SHP77 treated with DMSO at 0.1 percent for 48 hours (cell line): ENCODE data around the gene HDAC5.
"Not testable (repeated sequence)": the region's sequence is repeated elsewhere in the genome, so short reads cannot be mapped to it uniquely, and the experiment has no call there.

Experiments used
- DNase-seq: peaks from one replicate; lab custom pipeline; 2025; lab: John Stamatoyannopoulos, UW

The HDAC5 gene

DNA sequence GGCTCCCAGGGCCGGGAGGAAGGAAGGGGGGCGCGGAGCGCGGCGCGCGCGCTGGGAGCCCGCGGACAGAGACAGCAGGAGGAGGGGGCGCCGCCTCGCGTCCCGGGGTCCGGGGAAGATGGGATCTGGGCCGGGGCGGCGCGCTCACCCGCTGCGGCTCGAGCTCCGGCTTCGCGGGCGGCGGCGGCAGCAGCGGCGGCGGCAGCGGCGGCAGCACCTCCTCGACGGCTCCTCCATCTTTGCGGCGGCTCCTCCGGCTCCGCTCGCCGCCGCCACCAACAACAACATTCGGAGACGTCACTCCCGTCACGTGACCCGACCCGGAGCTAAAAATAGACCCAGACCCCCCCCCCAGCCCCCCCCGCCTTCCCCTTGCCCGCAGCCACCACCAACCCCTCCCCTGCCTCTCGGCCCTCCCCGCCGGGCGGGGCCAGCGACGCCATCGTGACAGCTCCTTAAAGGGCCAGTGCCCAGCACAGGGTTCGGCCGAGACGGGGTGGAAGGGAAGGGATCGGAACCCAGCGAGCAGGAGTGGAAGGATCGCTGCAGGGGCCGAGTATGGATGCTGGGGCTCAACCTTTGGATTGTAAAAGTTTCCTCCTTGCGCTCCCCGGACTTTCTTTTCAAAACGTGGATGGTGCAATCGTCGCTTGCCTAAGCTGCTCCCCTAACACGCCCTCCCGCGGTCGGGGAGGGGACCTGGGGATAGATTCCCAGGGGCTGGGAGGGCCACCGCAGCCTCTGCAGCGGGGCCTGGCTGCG, at the start of gene HDAC5:
TSS of gene HDAC5 (minus strand) at position 286 of the 762 bp plus-strand sequence. CDS start 6,126 bp downstream, outside the sequence.
- peak; percentile 85 for DNase-seq

GRCh38 chr17:44171931-44172455, 48.6 kb upstream of the HDAC5 start:
- DNase-seq = no peak

DNA sequence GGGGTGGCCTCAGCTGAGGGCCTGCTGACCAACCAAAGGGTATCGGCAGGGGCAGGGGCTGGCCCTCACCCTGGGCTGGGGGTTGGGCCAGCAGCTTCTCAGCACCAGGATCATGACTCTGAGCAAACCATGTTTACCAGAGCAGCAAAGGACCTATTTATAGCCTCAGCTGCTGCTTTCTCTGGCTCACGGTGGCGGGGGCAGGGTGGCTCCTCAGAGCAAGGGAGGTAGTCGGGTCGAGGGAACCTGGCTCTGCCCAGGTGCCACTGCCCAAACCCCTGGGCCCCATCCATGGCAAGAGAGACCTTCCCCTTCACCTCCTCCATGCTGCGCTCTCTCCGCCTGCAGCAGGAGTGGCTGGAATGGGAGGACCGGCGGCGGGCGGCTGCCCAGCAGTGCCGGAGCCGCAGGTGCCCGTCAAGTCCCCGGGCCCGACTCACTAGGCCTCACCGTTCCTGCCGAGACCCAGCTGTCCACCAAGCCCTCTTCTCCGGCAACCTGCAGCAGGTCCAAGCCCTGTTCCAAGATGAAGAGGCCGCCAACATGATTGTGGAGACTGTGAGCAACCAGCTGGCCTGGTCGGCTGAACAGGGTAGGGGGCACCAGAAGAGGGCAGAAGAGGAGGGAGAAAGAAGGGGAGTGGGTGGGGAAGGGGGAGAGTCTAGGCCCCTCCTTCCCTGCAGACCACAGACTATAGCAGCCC, 47.2 kb upstream of the HDAC5 start, which contains the start of gene ASB16:
TSS of gene ASB16 (plus strand) at position 206 of the 703 bp plus-strand sequence. CDS start at position 292, 86 bp downstream.
- peak; percentile 75 for DNase-seq

DNA sequence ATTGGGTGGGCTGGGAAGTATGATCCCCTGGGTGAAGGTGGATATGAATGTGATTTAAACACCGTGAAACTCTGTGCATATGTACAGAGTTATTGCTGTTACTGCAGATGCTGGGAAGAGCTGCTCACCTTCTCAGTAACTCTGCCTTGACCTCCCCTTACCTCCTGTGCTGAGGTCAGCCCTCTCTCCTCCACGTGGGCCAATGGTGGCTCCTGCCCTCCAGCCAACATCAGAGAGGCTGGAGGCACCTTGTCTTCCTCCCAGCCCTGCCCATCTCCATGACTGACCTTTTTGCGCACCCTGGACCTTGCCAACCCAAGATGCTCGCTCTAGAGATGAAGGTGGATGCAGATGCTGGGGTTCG, 46.7 kb upstream of the HDAC5 start:
- DNase-seq = no peak

- no peak for DNase-seq
Measured at GRCh38 chr17:44167181-44167861, 43.9 kb upstream of the HDAC5 start.

DNA sequence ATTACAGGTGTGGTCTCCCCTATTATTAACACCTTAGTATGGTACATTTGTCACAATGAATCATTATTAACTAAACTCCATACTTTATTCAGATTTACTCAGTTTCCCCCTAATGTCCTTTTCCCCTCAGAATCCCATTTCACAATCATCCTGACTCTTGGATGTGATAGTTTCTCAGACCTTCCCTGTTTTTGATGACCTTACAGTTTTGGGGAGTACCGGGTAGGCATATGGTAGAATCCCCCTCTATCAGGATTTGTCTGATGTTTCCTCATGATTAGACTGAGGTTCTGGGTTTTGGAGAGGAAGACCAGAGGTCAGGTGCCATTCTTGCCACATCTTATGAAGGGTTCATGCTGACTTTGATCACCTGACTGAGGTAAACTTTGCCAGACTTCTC, 41.0 kb upstream of the HDAC5 start:
- DNase-seq = no peak

DNA sequence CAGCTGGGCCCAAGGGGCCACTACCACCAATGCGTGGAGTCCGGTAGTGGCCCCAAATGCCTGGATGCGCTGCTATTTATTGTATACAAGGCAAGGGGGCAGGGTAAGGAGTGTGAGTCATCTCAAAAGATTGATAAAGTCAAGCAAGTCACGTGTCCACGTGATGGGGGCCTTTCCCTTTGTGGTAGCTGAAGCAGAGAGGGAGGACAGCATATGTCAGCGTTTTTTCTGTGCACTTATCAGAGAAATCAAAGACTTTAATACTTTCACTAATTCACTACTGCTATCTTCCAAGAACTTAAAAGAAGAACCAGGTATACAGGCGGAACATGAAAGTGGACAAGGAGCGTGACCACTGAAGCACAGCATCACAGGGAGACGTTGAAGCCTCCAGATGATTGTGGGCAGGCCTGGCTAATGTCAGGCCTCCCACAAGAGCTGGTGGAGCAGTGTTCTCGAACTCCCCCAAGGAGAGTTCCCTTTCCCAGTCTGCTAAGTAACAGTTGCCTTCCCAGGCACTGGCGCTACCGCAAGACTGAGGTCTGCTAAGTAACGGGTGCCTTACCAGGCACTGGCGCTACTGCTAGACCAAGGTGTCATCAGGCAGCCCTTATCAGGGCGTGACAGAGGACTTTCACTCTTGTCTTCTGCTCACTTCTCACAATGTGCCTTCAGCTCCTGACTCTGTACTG, 36.2 kb upstream of the HDAC5 start:
- no peak for DNase-seq

DNA sequence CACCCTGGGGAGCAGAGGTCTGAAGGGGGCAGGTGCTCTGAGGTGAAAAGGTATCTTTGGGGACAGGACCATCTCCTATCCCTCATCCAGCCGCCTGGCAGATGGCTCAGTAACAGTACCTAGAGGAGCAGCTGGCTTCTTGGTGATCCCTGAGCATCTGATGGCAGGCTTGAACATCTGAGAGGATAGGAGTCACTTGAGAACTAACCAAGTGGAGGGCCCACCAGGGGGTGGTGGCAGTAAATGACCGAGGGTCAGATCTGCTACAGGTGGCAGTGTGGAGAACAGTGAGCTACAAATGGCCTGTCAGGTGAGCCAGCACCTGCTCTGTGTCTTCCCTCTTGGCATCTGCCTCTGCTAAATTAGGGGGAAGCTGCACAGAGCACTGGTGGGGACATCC, 32.0 kb upstream of the HDAC5 start:
- no peak for DNase-seq

- DNase-seq = no peak
Measured at GRCh38 chr17:44152875-44153274, 29.4 kb upstream of the HDAC5 start.

GRCh38 chr17:44149750-44150329, 26.4 kb upstream of the HDAC5 start:
- DNase-seq = no peak

DNA sequence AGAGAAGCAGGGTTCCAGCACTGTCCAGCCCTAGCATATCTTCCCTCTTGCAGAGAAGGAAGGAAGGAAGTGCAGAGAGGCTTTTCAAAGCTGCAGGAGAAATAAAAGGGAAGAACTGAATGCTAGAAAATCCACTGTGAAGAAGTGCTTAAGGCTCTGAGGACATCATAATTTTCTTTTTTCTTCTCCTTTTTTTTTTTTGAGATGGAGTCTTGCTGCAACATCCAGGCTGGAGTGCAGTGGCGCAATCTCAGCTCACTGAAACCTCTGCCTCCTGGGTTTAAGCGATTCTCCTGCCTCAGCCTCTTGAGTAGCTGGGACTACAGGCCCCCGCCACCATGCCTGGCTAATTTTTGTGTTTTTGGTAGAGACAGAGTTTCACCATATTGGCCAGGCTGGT, 25.6 kb upstream of the HDAC5 start:
- DNase-seq = not testable (repeated sequence)

- DNase-seq = no peak
Measured at GRCh38 chr17:44147812-44148211, 24.4 kb upstream of the HDAC5 start.

- DNase-seq = no peak
Measured at GRCh38 chr17:44146375-44147346, 23.2 kb upstream of the HDAC5 start.

- no peak for DNase-seq
Measured at GRCh38 chr17:44144966-44145739, 21.7 kb upstream of the HDAC5 start.

DNA sequence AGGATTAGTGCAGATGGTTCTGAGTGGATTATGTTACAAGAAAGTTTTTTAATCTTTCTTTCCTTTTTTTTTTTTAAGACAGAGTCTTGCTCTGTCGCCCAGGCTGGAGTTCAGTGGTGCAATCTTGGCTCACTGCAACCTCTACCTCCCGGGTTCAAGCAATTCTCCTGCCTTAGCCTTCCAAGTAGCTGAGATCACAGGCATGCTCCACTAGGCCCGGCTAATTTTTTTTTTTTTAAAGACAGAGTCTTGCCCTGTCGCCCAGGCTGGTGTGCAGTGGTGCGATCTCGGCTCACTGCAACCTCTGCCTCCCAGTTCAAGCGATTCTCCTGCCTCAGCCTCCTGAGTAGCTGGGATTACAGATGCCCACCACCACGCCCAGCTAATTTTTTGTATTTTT, 20.5 kb upstream of the HDAC5 start:
- not testable (repeated sequence) for DNase-seq

DNA sequence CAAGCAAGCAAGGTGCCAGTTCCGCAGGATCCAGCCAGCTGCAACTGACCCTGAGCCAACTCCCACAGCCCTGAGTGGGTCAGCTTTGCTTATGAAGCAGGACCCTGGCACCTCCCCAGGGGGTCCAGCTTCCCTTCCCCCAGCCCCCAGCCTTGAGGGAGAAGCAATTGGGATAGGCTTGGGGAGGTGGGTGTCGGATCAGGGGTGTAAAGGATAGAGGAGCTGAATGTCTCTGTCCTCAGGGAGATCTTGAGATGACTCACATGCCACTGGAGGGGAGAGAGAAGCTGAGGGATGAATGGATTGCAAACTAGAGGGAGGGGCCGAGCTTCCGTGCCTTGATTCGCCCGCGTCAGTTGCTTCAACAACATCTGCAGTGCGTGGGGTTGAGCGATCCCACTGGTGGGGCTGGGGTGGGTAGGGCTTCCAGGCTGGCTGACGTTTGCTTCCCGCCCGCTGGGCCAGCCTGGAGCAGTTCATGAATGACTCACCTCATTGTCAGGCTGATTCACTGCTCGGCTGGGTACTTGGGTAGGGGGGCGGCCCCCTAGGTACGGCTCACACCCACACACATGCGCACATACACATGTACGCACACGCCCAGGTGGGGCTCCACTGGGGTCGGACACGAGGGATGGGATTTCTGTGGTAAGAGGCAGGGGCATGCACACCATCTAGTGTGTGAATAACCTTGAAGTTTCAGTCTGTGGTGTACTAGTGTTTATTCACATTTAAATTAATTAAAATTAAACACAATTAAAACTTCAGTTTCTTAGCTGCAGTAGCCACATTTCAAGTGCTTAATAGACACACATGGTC, 14.7 kb upstream of the HDAC5 start:
- DNase-seq = peak; percentile 74

DNA sequence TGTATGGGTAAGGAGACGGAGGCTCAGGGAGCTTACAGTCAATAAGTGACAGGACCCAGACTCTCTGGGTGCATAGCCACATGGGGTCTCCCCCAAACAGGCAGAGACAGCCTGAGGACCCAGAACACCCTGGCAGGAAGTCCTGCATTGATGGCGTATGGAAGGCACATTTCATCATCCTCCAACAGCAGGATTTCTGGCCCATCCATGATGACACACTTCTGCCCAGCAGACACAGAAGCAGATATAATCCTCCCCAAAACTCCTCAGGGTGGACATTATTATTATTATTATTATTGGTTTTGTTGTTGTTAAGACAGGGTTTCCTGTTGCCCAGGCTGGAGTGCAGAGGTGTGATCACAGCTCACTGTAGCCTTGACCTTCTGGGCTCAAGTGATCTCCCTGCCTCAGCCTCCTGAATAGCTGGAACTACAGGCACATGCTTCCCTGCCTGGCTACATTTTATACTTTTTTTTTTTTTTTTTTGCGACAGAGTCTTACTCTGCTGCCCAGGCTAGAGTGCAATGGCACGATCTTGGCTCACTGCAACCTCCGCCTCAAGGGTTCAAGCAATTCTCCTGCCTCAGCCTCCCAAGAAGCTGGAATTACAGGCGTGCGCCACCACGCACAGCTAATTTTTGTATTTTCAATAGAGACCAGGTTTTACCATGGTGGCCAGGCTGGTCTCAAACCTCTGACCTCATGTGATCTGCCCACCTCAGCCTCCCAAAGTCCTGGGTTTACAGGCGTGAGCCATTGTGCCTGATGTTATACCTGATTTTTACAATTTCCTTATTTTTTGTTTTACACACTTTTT, 11.5 kb upstream of the HDAC5 start:
- DNase-seq = no peak
